Colonic mucosa (tissue), 4 donors: ENCODE data around the gene NEUROD4. TPM values are rescaled to one million over a fixed set of nuclear protein-coding genes. Genes with fewer than 3 reads are reported as not detected.

Experiments
- DNase-seq: peaks from one replicate; pipeline ENCODE4 v3.0.0-alpha.2; 2020
- H3K27ac ChIP-seq: fragments of 200-600 bp; one replicate; pipeline ENCODE4 v1.8.0; 2021
- H3K27me3 ChIP-seq: fragments of 200-600 bp; one replicate; pipeline ENCODE4 v1.8.0; 2021
- H3K36me3 ChIP-seq: fragments of 200-600 bp; one replicate; pipeline ENCODE4 v1.8.0; 2021
- H3K4me1 ChIP-seq: fragments of 200-600 bp; one replicate; pipeline ENCODE4 v1.8.0; 2021; ENCODE audit warnings: mild to moderate bottlenecking
- H3K4me3 ChIP-seq: fragments of 200-600 bp; one replicate; pipeline ENCODE4 v1.8.0; 2021
- H3K9ac ChIP-seq, 2 donors: one replicate each; pipeline ENCODE4 v1.7.0; 2013; ENCODE audit warnings: control low read depth in 2 of 2, low read depth in 2 of 2, low read length in 2 of 2
- H3K9me3 ChIP-seq: fragments of 200-600 bp; one replicate; pipeline ENCODE4 v1.8.0; 2021
- intact Hi-C: fragments of 100-400 bp; cut with DNase I; formaldehyde crosslinking; loops from one replicate; pipeline ENCODE4 v1.14.1; 2022
- total RNA-seq, 2 donors: library from RNA; stranded (reverse); fragmentation: NEBNext Ultra II Directional in 1 of 2; extraction: Animal tissue kit (Norgen Biotek cat#: 25700) in 1 of 2; gene quantifications; one replicate each; pipeline ENCODE4 v1.2.1, GENCODE V29; 2021
- TF ChIP-seq, protein P1 (sequence below): fragments of 200-600 bp; IDR thresholded peaks from one replicate; pipeline ENCODE4 v1.8.0; 2022; ENCODE audit warnings: antibody characterized with exemption, mild to moderate bottlenecking
- donor health status: healthy.
- donor health status: DM: no; HTN: no; CAD: no.
- donor health status: DM: no; HTN: no; CAD: no.

The NEUROD4 gene
- total RNA-seq, 2 donors from 2014 or later: not detected

DNA sequence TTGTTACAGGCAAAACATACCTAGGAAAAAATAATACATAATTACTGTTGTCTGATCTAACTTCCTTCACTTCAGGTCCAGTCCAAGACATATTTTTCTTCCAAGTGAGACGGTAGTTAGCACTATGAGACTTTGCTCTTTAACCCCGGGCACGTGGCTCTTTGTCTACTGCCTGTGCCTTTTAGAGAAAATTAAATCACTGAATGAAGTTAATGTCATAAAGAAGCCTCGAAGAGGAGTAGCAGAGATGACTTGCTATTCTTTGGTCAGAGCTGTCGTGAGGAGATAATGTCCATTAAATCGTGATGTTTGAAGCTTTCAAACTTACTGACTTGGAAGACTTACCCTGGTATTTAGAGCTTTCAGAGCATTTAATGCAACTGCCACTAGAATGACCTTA is 43.9 kb upstream of the NEUROD4 start:
- no peaks in the 10 kb centered on the region for H3K4me1 ChIP-seq
- H3K9ac ChIP-seq: no peak overlapping the region
- intact Hi-C loops: no loop called here
- H3K36me3 ChIP-seq: no peaks in the 10 kb centered on the region
- H3K27me3 ChIP-seq: no peaks in the 10 kb centered on the region
- H3K9me3 ChIP-seq: no peaks in the 10 kb centered on the region
- no peak overlapping the region for H3K4me3 ChIP-seq
- no peak for DNase-seq
- H3K27ac ChIP-seq: no peak overlapping the region
- TF ChIP-seq, protein P1, sequence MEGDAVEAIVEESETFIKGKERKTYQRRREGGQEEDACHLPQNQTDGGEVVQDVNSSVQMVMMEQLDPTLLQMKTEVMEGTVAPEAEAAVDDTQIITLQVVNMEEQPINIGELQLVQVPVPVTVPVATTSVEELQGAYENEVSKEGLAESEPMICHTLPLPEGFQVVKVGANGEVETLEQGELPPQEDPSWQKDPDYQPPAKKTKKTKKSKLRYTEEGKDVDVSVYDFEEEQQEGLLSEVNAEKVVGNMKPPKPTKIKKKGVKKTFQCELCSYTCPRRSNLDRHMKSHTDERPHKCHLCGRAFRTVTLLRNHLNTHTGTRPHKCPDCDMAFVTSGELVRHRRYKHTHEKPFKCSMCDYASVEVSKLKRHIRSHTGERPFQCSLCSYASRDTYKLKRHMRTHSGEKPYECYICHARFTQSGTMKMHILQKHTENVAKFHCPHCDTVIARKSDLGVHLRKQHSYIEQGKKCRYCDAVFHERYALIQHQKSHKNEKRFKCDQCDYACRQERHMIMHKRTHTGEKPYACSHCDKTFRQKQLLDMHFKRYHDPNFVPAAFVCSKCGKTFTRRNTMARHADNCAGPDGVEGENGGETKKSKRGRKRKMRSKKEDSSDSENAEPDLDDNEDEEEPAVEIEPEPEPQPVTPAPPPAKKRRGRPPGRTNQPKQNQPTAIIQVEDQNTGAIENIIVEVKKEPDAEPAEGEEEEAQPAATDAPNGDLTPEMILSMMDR: no peak

DNA sequence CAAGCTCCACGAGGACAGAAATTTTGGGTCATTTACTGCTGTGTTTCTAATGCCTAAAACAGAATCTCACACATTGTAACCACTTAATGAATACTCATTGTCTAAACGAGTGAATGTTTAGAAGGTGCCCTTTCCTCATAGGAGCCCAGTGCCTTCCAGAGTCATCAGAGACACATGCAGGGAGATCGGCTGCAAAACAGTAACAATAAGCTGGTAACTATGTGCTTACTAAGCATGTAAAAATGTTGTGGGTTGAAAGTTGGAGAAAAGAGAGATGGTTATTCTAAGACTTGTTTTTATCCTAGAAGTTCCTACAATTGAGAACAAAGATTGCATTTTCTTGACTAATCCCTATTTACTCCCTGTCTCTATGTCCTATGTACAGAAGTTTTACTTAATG is 42.6 kb upstream of the NEUROD4 start:
- H3K36me3 ChIP-seq: no peaks in the 10 kb centered on the region
- H3K9me3 ChIP-seq: no peaks in the 10 kb centered on the region
- no peak overlapping the region for H3K27ac ChIP-seq
- H3K27me3 ChIP-seq: no peaks in the 10 kb centered on the region
- H3K9ac ChIP-seq: no peak overlapping the region
- TF ChIP-seq, protein P1: no peak
- no peak overlapping the region for H3K4me3 ChIP-seq
- no peaks in the 10 kb centered on the region for H3K4me1 ChIP-seq
- intact Hi-C loops: no loop called here
- no peak for DNase-seq

DNA sequence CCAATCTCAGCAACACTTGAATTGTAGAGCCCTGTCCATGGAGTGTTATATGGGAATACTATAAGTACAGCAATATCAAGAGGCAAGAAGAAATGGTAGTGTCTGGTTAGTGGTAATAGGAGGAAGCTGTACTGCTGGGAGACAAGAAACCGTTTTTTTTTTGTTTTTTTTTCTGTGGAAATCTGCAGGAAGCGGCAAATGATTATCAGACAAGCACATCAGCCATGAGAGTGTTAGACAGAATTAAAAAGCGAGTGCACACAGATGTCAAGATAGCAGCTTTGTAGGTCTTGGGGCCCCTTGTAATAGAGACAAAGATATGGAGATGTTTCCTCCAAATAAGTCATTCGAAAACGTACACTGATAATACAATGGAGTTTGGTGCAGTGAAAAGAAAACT is 41.9 kb upstream of the NEUROD4 start:
- Histone ChIP-seq H3K27ac (no peak overlapping the region), H3K4me1 (no peaks in the 10 kb centered on the region)
- TF ChIP-seq, protein P1: no peak

DNA sequence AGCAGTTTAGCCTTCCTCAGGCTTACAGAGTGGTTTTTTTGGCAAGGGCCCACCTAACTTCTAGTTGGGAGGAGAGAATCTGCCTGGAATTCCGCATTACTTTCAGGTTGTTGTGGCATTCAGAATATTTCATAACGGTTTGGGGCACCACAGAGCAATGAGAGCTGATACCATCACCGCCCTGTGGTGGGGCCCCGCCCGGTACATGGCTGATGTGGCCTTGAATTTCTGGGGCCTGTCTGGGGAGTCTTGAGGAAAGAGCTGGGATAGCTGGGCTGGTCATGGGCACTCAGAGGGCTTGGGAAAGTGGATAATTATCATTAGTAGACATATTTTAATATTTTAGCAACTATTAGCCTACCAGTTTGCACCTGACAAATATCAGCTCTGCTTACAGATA is 39.4 kb upstream of the NEUROD4 start:
- no peak overlapping the region for H3K9ac ChIP-seq
- H3K4me3 ChIP-seq: no peak overlapping the region
- H3K9me3 ChIP-seq: no peaks in the 10 kb centered on the region
- TF ChIP-seq, protein P1: no peak
- no peaks in the 10 kb centered on the region for H3K4me1 ChIP-seq
- no peaks in the 10 kb centered on the region for H3K27me3 ChIP-seq
- intact Hi-C loops: no loop called here
- H3K27ac ChIP-seq: no peak overlapping the region
- H3K36me3 ChIP-seq: no peaks in the 10 kb centered on the region
- no peak for DNase-seq

More for the DNA sequence above, 41.9 kb upstream of the NEUROD4 start:
- Histone ChIP-seq H3K4me3 (no peak overlapping the region), H3K27me3 (no peaks in the 10 kb centered on the region), H3K36me3 (no peaks in the 10 kb centered on the region), H3K9ac (no peak overlapping the region), H3K9me3 (no peaks in the 10 kb centered on the region)
- intact Hi-C loops: no loop called here
- no peak for DNase-seq

DNA sequence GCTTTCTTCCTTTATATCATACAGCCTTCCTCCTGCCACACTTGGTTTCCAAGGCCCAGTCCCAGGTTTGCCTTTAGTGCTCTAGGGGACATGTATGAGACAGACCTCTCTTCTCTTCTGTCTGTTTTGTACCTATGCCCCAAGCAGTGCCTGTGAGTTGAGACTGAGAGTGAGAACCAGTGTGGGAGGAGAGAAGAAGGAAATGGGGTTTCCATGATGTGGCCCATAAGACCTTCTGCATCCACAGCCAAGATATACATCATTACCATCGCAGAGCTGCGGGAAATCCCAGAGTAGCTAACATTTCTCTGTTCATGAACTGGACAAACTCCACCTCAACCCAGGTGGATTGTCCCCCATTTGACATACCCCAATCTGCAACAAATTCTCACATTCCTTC is 38.0 kb upstream of the NEUROD4 start:
- Histone ChIP-seq H3K27ac (no peak overlapping the region), H3K27me3 (no peaks in the 10 kb centered on the region), H3K4me3 (no peak overlapping the region), H3K9ac (no peak overlapping the region), H3K9me3 (no peaks in the 10 kb centered on the region), H3K4me1 (no peaks in the 10 kb centered on the region), H3K36me3 (no peaks in the 10 kb centered on the region)
- intact Hi-C loops: no loop called here
- DNase-seq: no peak
- TF ChIP-seq, protein P1: no peak
